Left ventricle myocardium inferior (tissue), 1 donor: ENCODE measurements around the gene SARNP. TPM values are rescaled to one million over a fixed set of nuclear protein-coding genes. Genes with fewer than 3 reads are reported as not detected.

Experiments used
- DNase-seq: peaks from one replicate; pipeline ENCODE4 v3.0.0-alpha.2; 2020
- H3K27ac ChIP-seq: fragments of 200-600 bp; replicated peaks from 2 replicates; pipeline ENCODE4 v1.8.0; 2021
- H3K27me3 ChIP-seq: fragments of 200-600 bp; 2 replicates; pipeline ENCODE4 v1.8.0; 2021; ENCODE audit warnings: low read depth
- H3K36me3 ChIP-seq: fragments of 200-600 bp; 2 replicates; pipeline ENCODE4 v1.8.0; 2021
- H3K4me1 ChIP-seq: fragments of 200-600 bp; 2 replicates; pipeline ENCODE4 v1.8.0; 2021
- H3K4me3 ChIP-seq: fragments of 200-600 bp; 2 replicates; pipeline ENCODE4 v1.8.0; 2021; ENCODE audit warnings: mild to moderate bottlenecking, moderate library complexity
- H3K9me3 ChIP-seq: fragments of 200-600 bp; replicated peaks from 2 replicates; pipeline ENCODE4 v1.8.0; 2021
- intact Hi-C: fragments of 100-400 bp; cut with micrococcal nuclease; formaldehyde crosslinking; loops from one replicate; pipeline ENCODE4 v1.11.0; 2022
- total RNA-seq: library from RNA; stranded (reverse); fragmentation: NEBNext Ultra II Directional; extraction: Animal tissue kit (Norgen Biotek cat#: 25700); gene quantifications from one replicate; pipeline ENCODE4 v1.2.1, GENCODE V29; 2021
- TF ChIP-seq, protein P1 (sequence below): fragments of 200-600 bp; IDR thresholded peaks from 2 replicates; pipeline ENCODE4 v1.8.0; 2021; ENCODE audit warnings: antibody characterized with exemption, mild to moderate bottlenecking, borderline replicate concordance
- donor health status: DM: no; HTN: yes; CAD: no; lungs with severe emphysema.

Gene SARNP
- total RNA-seq, 1 donor from 2014 or later = 53.2 TPM

DNA sequence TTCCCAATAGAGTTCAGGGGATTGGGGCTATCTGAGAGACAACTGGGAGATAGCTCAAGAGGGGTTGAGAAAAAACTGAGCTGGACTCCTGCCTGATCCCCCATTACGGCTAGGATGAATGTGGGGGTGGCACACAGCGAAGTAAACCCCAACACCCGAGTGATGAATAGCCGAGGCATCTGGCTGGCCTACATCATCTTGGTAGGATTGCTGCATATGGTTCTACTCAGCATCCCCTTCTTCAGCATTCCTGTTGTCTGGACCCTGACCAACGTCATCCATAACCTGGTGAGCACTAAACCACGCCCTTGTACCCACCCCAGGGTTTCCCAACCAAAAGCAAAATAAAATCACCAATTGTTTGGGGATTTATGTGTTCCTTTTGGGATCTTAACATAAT lies 1.4 kb upstream of the SARNP start:
- intact Hi-C loops = no loop called here

DNA sequence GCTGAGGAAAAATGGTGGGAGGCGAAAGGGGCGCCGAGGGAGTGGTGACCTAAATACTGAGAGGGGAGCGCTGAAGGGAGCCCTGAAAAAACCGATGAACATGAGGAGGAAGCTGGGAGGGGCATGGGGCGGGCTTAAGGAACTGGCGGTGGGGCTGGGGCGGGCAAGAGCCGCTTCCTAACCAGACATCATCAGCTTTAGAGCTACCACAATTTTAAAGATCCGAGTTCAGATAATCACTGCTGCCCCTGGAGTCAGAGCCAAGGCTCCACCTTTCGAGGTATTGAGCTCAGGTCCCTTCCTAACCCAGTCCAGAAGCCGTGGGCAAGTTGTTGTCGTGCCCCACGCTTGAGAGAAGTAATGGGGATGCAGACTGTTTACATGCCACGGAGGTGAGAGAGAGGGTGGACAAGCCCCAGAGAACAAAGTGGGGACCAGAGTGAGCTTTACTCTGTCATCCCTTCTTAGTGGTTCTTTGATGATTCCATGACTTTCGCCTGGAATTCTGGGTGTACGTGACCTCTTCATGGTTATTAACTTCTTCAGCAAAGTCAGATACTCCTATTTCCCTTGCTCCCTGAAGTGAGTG lies 710 bp upstream of the SARNP start:
- H3K4me3 ChIP-seq = peak overlapping the region; percentile 84
- no peak for DNase-seq
- H3K9me3 ChIP-seq = no peaks in the 10 kb centered on the region
- TF ChIP-seq, protein P1, sequence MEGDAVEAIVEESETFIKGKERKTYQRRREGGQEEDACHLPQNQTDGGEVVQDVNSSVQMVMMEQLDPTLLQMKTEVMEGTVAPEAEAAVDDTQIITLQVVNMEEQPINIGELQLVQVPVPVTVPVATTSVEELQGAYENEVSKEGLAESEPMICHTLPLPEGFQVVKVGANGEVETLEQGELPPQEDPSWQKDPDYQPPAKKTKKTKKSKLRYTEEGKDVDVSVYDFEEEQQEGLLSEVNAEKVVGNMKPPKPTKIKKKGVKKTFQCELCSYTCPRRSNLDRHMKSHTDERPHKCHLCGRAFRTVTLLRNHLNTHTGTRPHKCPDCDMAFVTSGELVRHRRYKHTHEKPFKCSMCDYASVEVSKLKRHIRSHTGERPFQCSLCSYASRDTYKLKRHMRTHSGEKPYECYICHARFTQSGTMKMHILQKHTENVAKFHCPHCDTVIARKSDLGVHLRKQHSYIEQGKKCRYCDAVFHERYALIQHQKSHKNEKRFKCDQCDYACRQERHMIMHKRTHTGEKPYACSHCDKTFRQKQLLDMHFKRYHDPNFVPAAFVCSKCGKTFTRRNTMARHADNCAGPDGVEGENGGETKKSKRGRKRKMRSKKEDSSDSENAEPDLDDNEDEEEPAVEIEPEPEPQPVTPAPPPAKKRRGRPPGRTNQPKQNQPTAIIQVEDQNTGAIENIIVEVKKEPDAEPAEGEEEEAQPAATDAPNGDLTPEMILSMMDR = no peak
- H3K36me3 ChIP-seq = peaks cover 60% of the 10 kb centered on the region
- no peaks in the 10 kb centered on the region for H3K27me3 ChIP-seq
- H3K27ac ChIP-seq = peak overlapping the region; percentile 85
- peaks cover 53% of the 10 kb centered on the region for H3K4me1 ChIP-seq
- intact Hi-C loops = no loop called here

More for the DNA sequence above, 1.4 kb upstream of the SARNP start:
- no peaks in the 10 kb centered on the region for H3K9me3 ChIP-seq
- H3K27me3 ChIP-seq = no peaks in the 10 kb centered on the region
- H3K4me1 ChIP-seq = peaks cover 47% of the 10 kb centered on the region
- H3K36me3 ChIP-seq = peaks cover 61% of the 10 kb centered on the region
- peak overlapping the region; percentile 84 for H3K4me3 ChIP-seq
- TF ChIP-seq, protein P1 = no peak
- no peak for DNase-seq
- peak overlapping the region; percentile 85 for H3K27ac ChIP-seq

DNA sequence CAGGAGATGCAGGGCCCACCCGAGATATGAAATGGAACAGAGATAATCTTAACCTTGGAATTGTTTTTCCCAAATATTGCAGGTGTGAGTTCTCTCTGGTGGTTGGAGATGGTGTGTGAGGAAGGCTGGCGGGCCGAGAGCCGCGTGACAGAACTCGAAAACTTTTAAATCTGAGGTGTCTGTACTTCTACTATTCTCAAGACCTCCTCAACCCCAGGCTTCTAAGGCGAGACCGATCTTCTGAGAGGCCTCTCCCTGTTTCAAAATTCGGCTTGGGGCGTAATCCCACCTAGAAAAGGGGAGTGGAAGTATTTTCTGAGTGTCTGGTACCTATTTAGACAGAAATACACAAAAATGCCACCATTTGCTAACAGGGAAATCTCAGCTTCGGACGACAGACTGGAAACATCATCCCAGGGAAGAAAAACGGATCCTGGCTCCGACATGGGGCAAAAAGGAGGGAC lies 611 bp downstream of the SARNP start:
- peaks cover 48% of the 10 kb centered on the region for H3K36me3 ChIP-seq

DNA sequence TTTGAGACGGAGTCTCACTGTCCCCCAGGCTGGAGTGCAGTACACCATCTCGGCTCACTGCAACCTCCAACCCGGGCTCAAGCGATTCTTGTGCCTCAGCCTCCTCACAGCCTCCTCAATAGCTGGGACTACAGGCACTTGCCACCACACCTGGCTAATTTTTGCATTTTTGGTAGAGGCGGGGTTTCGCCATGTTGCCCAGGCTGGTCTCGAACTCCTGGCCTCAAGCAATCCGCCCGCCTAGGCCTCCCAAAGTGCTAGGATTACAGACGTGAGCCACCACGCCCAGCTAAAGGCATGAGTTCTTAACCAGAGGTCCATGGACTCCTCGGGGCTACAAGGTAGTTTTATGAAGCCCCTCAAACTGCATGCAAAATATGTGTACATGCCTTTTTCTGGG lies 2.1 kb downstream of the SARNP start:
- no peaks in the 10 kb centered on the region for H3K9me3 ChIP-seq
- H3K27me3 ChIP-seq = no peaks in the 10 kb centered on the region
- no peak for DNase-seq
- H3K27ac ChIP-seq = no peak overlapping the region
- peaks cover 34% of the 10 kb centered on the region for H3K36me3 ChIP-seq
- H3K4me3 ChIP-seq = peak overlapping the region; percentile 84
- H3K4me1 ChIP-seq = peaks cover 75% of the 10 kb centered on the region
- intact Hi-C loops = no loop called here
- TF ChIP-seq, protein P1 = no peak

More for the DNA sequence above, 611 bp downstream of the SARNP start:
- Histone ChIP-seq H3K27me3 (no peaks in the 10 kb centered on the region), H3K9me3 (no peaks in the 10 kb centered on the region), H3K4me1 (peaks cover 65% of the 10 kb centered on the region), H3K4me3 (peak overlapping the region; percentile 84), H3K27ac (peak overlapping the region; percentile 91)
- intact Hi-C loops = no loop called here
- DNase-seq = no peak
- TF ChIP-seq, protein P1 = no peak

DNA sequence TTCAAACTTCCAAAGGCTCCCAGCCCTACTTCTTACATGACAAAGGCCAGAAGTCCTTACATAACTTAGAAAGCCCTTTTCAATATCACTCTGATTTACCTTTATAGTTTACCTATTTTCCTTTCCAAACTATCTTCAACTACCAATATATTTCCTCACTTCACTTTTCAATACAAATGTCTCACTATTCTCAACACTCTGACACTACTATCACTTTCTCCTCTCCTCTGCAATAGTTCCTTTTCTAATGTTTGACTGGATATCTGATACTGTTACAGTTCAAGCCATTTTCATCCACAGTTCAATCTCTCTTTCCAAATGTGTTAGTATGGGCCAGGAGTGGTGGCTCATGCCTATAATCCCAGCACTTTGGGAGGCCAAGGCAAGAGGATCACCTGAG lies 3.3 kb downstream of the SARNP start:
- no peak overlapping the region for H3K4me3 ChIP-seq
- H3K27me3 ChIP-seq = no peaks in the 10 kb centered on the region
- no peaks in the 10 kb centered on the region for H3K9me3 ChIP-seq
- peaks cover 75% of the 10 kb centered on the region for H3K4me1 ChIP-seq
- H3K36me3 ChIP-seq = peaks cover 26% of the 10 kb centered on the region
- TF ChIP-seq, protein P1 = no peak
- DNase-seq = no peak
- H3K27ac ChIP-seq = no peak overlapping the region
- intact Hi-C loops = no loop called here
